Spleen (tissue), 11 donors: ENCODE measurements around the gene GRIN2C. TPM values are rescaled to one million over a fixed set of nuclear protein-coding genes. Genes with fewer than 3 reads are reported as not detected.
A peak's percentile ranks its signal among the peaks of the same experiment; 100 is the strongest.

Experiments
- DNase-seq: peaks from one replicate; pipeline ENCODE4 v3.0.0-alpha.2; 2020
- H3K27ac ChIP-seq, 8 donors: fragments of 200-600 bp; sonication (generic) in 7 of 8; 1 replicate in 4 of 8; 2 replicates in 4 of 8; pipeline versions ENCODE4 v1.5.0 to v1.8.0; 2016 to 2021; ENCODE audit warnings: inconsistent platforms in 4 of 8, mild to moderate bottlenecking in 4 of 8, moderate library complexity in 1 of 8
- H3K27me3 ChIP-seq, 7 donors: fragments of 200-600 bp; sonication (generic) in 6 of 7; replicated peaks in 1 of 7; 1 replicate in 4 of 7; 2 replicates in 3 of 7; pipeline versions ENCODE4 v1.5.0 to v1.8.0; 2016 to 2021; ENCODE audit warnings: inconsistent platforms in 3 of 7, mild to moderate bottlenecking in 1 of 7
- H3K36me3 ChIP-seq, 6 donors: fragments of 200-600 bp; sonication (generic) in 5 of 6; 1 replicate in 4 of 6; 2 replicates in 2 of 6; pipeline versions ENCODE4 v1.5.0 to v1.8.0; 2016 to 2021; ENCODE audit warnings: inconsistent platforms in 2 of 6
- H3K4me1 ChIP-seq, 6 donors: fragments of 200-600 bp; sonication (generic) in 5 of 6; 1 replicate in 3 of 6; 2 replicates in 3 of 6; pipeline versions ENCODE4 v1.5.0 to v1.8.0; 2016 to 2021; ENCODE audit warnings: inconsistent platforms in 3 of 6
- H3K4me3 ChIP-seq, 8 donors: fragments of 200-600 bp; sonication (generic) in 7 of 8; 1 replicate in 4 of 8; 2 replicates in 4 of 8; pipeline versions ENCODE4 v1.5.0 to v1.8.0; 2016 to 2021; ENCODE audit warnings: inconsistent platforms in 4 of 8, mild to moderate bottlenecking in 4 of 8, moderate library complexity in 2 of 8
- H3K9me3 ChIP-seq, 8 donors: fragments of 200-600 bp; sonication (generic) in 7 of 8; 1 replicate in 4 of 8; 2 replicates in 4 of 8; pipeline versions ENCODE4 v1.5.0 to v1.8.0; 2016 to 2021; ENCODE audit warnings: inconsistent platforms in 4 of 8
- POLR2A ChIP-seq, 3 donors: fragments of 450-650 bp; IDR thresholded peaks; one replicate each; pipeline ENCODE4 v1.5.1; 2017; ENCODE audit warnings: antibody characterized with exemption in 3 of 3, mild to moderate bottlenecking in 1 of 3
- POLR2AphosphoS5 ChIP-seq, 3 donors: sonication (generic); formaldehyde crosslinking; IDR thresholded peaks; one replicate each; pipeline ENCODE4 v1.5.1; 2017; ENCODE audit warnings: antibody characterized with exemption in 3 of 3
- WGBS, 5 donors: extraction: QIAGEN DNeasy Blood & Tissue Kit in 3 of 5; methylation state at CpG; one replicate each; pipeline versions ENCODE4 v1.1.5 to v1.1.7; 2013 to 2018; 5-methylcytosine and 5-hydroxymethylcytosine counted together
- intact Hi-C: fragments of 100-400 bp; cut with DNase I; formaldehyde crosslinking; loops from one replicate; pipeline ENCODE4 v1.15.0; 2023; ENCODE audit warnings: low total_unique reads
- polyA plus RNA-seq, 3 donors: library from polyadenylated mRNA; stranded (reverse); fragments of 200-250 nt; gene quantifications; one replicate each; pipeline ENCODE4 v1.2.1, GENCODE V29; 2013
- total RNA-seq, 7 donors: library from RNA; depleted of rRNA in 3 of 7; stranded (reverse); fragments of >200 nt in 3 of 7; fragmentation: NEBNext Ultra II Directional in 4 of 7; extraction: Animal tissue kit (Norgen Biotek cat#: 25700) in 4 of 7; gene quantifications; one replicate each; pipeline versions ENCODE4 v1.1.0 to v1.2.1, GENCODE V29; 2016 to 2021
- TF ChIP-seq, protein P1 (sequence below), 11 experiments: fragments of 200-600 bp in 7 of 11; fragments of 450-650 bp in 4 of 11; sonication (generic) in 4 of 11; IDR thresholded peaks in 8 of 11; conservative IDR thresholded peaks in 3 of 11; 1 replicate in 7 of 11; 2 replicates in 4 of 11; pipeline versions ENCODE4 v1.4.0 to v1.8.0; 2016 to 2021; ENCODE audit warnings: antibody characterized with exemption in 11 of 11, inconsistent platforms in 4 of 11, mild to moderate bottlenecking in 1 of 11
- donor health status: healthy with polysubstance abuse.
- donor health status: DM: no; HTN: no; CAD: no; lungs with moderate emphysema.
- donor health status: DM: no; HTN: no; CAD: no.
- donor health status: Bipolar disorder and iron deficiency.
- donor health status: healthy.
- donor health status: DM: no; HTN: no; CAD: no.
- donor health status: DM: yes; HTN: yes; CAD: no.

GRIN2C gene
- total and polyA plus RNA-seq, 10 donors, result 0.02 to 1.5 (median 0.20) TPM; not detected in 4

DNA sequence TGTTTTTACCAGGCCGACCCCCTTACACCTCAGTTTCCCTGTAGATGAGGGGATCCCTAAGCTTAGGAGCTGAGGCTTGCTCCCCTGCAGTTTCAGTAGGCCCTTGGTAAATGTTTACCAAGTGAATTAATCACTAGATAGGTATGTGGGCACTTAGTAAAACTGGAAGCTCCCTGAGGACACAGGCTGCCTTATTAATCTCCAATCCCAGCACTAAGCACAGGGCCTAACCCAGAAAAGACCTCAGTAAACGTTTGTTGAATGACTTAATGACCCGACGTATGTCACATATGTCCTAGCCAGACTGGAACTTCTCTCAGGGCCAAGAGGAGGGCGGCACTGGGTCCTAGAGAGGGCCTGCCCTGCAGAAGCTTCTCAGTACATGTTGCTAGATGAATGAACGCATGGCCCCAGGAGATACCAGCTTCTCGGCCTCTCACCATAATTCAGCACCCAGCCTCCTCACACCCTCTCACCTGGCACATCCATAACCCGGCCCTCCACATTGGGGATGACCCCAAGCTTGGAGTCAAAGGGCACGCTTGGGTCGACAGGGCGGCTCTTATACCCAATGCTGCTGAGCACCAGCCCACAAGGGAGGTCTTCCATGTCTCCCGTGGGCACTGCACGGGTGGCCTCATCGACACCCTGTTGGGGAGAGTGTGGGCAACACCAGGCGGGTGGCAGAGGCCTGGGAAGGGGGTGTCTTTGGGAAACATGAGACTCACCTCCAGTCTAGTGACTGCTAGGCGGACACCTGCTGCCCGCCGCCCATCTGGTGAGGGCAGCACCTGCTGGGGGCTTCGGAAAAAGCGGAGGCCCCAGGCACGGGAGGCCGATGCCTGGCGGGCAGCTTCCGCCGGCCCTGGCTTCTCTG, 4.0 kb upstream of the GRIN2C start:
- H3K27ac ChIP-seq, result no peak overlapping the region
- intact Hi-C loops, result loop anchor here (5.0 to 10.0 kb wide), 2 partner anchors 71 to 199 kb away; no protein-coding TSS in a partner anchor

DNA sequence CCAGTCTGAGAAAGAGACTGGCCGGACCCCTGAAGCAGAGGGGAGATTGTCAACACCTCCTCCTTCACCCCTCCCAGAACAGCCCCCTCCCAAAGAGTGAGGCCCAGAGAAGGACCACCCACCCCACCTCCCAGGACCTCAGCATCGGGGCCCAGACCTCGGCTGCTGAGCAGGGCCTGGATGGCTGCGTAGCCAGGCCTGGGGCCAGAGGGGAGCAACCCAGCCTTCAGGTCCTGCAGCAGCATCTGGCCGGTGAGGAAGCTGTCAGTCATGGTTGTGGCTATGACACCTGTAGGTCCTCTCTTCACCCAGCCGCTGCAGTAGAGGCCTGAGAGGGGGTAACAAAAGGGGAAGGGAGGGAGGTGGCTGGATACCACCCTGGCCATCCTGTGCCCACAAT, 3.2 kb upstream of the GRIN2C start:
- no peaks in the 10 kb centered on the region for H3K9me3 ChIP-seq
- H3K36me3 ChIP-seq, result peaks cover 0 to 46% (median 17%) of the 10 kb centered on the region in 6 donors
- no peak overlapping the region for H3K27ac ChIP-seq
- 76 to 93% (median 88%) methylated on average over 3 to 6 of the region's 6 CpGs for WGBS, 5 donors
- no peak for DNase-seq
- H3K4me1 ChIP-seq, result peaks cover 21 to 79% (median 51%) of the 10 kb centered on the region in 6 donors
- TF ChIP-seq, protein P1, sequence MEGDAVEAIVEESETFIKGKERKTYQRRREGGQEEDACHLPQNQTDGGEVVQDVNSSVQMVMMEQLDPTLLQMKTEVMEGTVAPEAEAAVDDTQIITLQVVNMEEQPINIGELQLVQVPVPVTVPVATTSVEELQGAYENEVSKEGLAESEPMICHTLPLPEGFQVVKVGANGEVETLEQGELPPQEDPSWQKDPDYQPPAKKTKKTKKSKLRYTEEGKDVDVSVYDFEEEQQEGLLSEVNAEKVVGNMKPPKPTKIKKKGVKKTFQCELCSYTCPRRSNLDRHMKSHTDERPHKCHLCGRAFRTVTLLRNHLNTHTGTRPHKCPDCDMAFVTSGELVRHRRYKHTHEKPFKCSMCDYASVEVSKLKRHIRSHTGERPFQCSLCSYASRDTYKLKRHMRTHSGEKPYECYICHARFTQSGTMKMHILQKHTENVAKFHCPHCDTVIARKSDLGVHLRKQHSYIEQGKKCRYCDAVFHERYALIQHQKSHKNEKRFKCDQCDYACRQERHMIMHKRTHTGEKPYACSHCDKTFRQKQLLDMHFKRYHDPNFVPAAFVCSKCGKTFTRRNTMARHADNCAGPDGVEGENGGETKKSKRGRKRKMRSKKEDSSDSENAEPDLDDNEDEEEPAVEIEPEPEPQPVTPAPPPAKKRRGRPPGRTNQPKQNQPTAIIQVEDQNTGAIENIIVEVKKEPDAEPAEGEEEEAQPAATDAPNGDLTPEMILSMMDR (IDR thresholded peaks at IDR 0.05 in 8 of 11, conservative IDR thresholded peaks at IDR 0.05 in 3 of 11), result no peak
- TF ChIP-seq POLR2AphosphoS5 (IDR thresholded peaks at IDR 0.05), result no peak
- H3K4me3 ChIP-seq, result no peak overlapping the region
- H3K27me3 ChIP-seq, result peaks cover 5 to 66% (median 40%) of the 10 kb centered on the region in 7 donors
- intact Hi-C loops, result loop anchor here (5.0 to 10.0 kb wide), 2 partner anchors 71 to 198 kb away; no protein-coding TSS in a partner anchor

More for the DNA sequence above, 4.0 kb upstream of the GRIN2C start:
- H3K36me3 ChIP-seq, result peaks cover 0 to 46% (median 17%) of the 10 kb centered on the region in 6 donors
- TF ChIP-seq POLR2AphosphoS5 (IDR thresholded peaks at IDR 0.05) (peak in 1 of 3 donors; percentile 13), POLR2A (IDR thresholded peaks at IDR 0.05) (no peak)
- no peaks in the 10 kb centered on the region for H3K9me3 ChIP-seq
- H3K4me1 ChIP-seq, result peaks cover 21 to 86% (median 54%) of the 10 kb centered on the region in 6 donors
- 87 to 93% (median 91%) methylated on average over 22 to 25 of the region's 25 CpGs for WGBS, 5 donors
- peaks cover 5 to 59% (median 39%) of the 10 kb centered on the region in 7 donors for H3K27me3 ChIP-seq
- no peak for DNase-seq
- H3K4me3 ChIP-seq, result no peak overlapping the region

DNA sequence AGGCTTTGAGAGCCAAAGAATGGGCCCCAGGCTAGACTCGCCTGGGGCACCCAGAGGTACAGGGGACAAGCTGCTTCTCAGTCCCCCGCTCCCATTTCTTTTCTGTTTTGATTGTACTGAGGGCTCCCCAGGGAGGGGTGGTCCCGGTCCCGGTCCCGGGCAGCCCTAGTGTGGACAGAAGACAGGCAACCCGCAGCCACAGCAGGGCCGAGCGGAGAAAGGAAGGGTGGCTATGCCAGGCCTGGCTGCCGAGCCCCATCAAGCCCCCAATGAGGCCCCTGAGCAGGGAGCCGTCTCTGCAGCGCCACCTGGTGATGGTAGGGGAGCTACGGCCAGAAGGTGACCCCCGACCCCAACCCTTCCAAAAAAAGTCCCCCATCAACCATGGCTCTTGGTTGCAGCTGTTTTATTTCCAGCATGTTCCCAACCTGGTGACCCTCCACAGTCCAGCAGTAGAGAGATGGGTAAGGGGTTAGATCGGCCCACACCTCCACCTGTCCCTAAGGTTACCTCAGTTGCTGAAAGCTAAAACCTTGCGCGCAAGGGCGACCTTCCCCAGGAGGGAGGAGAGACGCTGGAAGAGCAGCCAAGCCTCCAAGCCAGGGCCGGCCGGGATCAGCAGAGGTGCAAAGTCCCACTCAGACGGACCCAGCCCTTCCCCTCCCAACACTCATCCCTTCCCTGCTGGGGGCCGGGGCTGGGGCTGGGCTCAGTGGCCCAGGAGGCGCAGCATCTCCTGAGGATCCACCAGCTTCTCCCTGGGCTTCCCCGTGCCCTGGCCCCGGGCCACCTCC, 2.6 kb upstream of the GRIN2C start:
- peak in 1 of 3 donors; percentile 25 for TF ChIP-seq POLR2AphosphoS5 (IDR thresholded peaks at IDR 0.05)
- TF ChIP-seq POLR2A (IDR thresholded peaks at IDR 0.05), result no peak
- TF ChIP-seq, protein P1 (IDR thresholded peaks at IDR 0.05 in 8 of 11, conservative IDR thresholded peaks at IDR 0.05 in 3 of 11), result peak in 10 of 11 experiments; percentile 44 to 82 (median 76)
- peaks cover 5 to 72% (median 40%) of the 10 kb centered on the region in 7 donors for H3K27me3 ChIP-seq

DNA sequence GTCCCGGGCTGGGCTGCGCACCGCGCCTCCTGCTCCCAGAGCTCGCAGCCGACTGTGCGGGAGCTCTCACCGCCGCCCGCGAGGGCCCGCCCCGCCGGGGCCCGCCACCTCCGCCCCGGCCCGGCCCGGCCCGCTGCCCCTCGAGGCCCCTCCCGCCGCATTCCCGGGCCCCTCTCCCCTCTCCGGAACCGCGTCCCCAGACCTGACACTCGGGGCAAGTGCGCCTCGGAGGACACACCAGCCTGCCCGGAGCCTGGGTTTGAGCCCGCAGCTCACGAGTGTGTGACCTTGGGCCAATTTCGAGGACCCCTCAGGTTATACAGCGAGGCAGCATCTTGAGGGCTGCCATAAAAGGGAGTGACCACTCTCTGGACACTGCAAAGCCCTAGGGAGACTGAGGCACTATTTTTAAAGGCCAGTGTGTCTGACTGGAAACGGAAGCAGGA, 2.0 kb upstream of the GRIN2C start:
- H3K4me1 ChIP-seq, result peaks cover 21 to 72% (median 47%) of the 10 kb centered on the region in 6 donors
- H3K27me3 ChIP-seq, result peaks cover 5 to 78% (median 40%) of the 10 kb centered on the region in 7 donors
- H3K9me3 ChIP-seq, result no peaks in the 10 kb centered on the region
- no peak overlapping the region for H3K27ac ChIP-seq
- TF ChIP-seq POLR2A (IDR thresholded peaks at IDR 0.05), result no peak
- TF ChIP-seq, protein P1 (IDR thresholded peaks at IDR 0.05 in 8 of 11, conservative IDR thresholded peaks at IDR 0.05 in 3 of 11), result no peak
- TF ChIP-seq POLR2AphosphoS5 (IDR thresholded peaks at IDR 0.05), result no peak
- intact Hi-C loops, result loop anchor here (5.0 to 10.0 kb wide), 2 partner anchors 69 to 197 kb away; no protein-coding TSS in a partner anchor
- peaks cover 0 to 45% (median 16%) of the 10 kb centered on the region in 6 donors for H3K36me3 ChIP-seq
- DNase-seq, result no peak
- WGBS, 5 donors, result 0 to 9% (median 4%) methylated on average over 3 to 36 of the region's 36 CpGs
- peak overlapping the region in 2 of 8 donors; percentile 14 to 59 for H3K4me3 ChIP-seq

More for the DNA sequence above, 2.6 kb upstream of the GRIN2C start:
- H3K36me3 ChIP-seq, result peaks cover 0 to 46% (median 17%) of the 10 kb centered on the region in 6 donors
- peak overlapping the region in 2 of 8 donors; percentile 14 to 59 for H3K4me3 ChIP-seq
- 46 to 65% (median 53%) methylated on average over 12 to 25 of the region's 25 CpGs for WGBS, 5 donors
- H3K27ac ChIP-seq, result no peak overlapping the region
- H3K4me1 ChIP-seq, result peaks cover 21 to 73% (median 48%) of the 10 kb centered on the region in 6 donors
- intact Hi-C loops, result loop anchor here (5.0 to 10.0 kb wide), 2 partner anchors 70 to 198 kb away; no protein-coding TSS in a partner anchor
- no peaks in the 10 kb centered on the region for H3K9me3 ChIP-seq
- peak; percentile 89 for DNase-seq
